Fibroblast of skin of scalp (primary cell): ENCODE data around the gene EXOSC9.
A peak's percentile ranks its signal among the peaks of the same experiment; 100 is the strongest.

Source experiments
- DNase-seq: peaks from one replicate; pipeline ENCODE4 v3.0.0-alpha.2; 2013

The EXOSC9 gene

DNA sequence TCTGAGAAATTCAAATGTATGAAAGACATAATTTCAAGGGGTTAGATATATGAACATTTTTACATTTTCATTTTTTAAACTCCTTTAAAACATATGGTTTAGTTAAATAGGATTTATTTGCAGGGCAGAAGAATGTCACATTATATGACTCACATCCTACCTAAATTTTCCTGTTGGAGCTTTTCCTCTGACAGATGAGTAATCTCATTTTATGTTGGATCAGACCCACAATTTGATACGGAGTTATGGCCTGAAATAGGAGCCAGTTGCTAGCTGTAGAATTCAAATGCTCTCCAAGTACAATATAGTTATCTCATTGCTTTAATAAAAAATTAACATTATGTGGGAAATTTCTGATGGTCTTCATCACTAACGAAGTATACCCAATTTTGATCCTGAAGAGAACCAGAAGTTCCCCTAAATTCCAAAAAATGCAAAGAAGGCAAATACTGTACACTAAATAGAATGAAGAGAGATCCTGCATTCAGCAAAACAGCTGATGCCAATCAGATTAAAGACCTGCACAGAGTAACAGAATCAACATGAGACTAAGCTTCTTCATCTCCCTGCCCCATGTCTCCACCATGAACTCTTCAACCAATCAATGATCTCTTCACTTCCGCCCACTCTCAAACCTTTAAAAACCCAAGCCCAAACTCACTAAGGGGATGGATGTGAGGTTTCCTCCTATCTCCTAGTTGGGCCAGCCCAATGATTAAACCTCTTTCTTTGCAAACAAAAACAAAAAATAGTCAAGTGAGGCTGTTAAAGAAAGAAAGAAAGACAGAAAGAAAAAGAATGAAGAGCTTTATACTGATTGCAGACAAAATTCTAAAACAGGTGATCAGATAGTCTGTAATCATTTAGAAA, 10.9 kb upstream of the EXOSC9 start:
- peak; percentile 83 for DNase-seq

DNA sequence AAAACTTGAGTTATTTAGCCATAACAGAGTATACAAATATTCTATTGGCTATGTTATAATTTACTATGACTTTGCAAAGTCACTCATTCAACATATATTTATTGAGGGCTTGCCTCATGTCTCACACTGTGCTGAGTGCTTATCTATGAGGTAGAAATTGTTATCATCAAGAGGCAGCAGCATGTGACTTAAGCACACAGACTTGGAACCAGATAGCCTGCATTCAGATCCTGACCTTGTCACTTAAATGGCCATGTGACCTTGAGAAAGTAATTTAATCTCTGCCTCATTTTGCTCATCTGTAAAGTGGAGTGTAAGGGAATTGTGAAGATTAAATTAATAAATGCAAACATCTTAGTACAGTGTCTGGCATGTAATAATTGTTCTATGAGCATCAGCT, 10.1 kb upstream of the EXOSC9 start:
- DNase-seq, result no peak

DNA sequence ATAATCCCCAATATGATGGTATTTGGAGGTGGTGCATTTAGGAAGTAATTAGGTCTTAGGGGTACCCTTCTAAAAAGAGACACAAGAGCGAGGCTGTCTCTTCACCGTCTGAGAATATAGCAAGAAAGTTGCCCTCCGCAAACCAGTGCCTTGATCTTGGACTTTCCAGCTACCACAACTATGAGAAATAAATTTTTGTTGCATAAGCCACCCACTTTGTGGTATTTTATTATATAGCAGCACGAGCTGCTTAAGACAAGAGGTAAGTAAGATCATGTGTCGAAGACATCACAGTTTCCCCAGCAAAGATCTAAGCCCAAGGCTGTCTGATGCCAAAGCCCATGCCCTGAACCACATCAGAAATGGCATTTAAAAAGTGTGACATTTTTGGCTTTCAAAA, 9.6 kb upstream of the EXOSC9 start:
- DNase-seq, result peak; percentile 88

DNA sequence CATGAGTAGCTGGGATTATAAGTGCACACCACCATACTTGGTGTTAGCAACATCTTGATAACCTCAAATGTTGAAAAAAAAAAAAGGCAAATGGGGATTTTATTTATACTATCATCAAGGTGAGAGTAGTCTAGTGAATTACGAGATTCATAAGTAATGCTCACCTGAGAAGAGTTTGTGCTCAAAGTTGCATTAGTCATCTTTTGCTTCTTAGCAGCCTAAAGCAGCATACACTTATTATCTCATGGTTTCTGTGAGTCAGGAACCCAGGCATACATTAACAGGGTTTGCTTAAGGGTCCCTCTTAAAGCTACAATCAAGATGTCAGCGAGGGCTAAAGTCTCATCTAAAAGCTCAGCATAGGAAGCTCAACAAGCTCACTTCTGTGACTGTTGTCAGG, 8.2 kb upstream of the EXOSC9 start:
- DNase-seq, result no peak

DNA sequence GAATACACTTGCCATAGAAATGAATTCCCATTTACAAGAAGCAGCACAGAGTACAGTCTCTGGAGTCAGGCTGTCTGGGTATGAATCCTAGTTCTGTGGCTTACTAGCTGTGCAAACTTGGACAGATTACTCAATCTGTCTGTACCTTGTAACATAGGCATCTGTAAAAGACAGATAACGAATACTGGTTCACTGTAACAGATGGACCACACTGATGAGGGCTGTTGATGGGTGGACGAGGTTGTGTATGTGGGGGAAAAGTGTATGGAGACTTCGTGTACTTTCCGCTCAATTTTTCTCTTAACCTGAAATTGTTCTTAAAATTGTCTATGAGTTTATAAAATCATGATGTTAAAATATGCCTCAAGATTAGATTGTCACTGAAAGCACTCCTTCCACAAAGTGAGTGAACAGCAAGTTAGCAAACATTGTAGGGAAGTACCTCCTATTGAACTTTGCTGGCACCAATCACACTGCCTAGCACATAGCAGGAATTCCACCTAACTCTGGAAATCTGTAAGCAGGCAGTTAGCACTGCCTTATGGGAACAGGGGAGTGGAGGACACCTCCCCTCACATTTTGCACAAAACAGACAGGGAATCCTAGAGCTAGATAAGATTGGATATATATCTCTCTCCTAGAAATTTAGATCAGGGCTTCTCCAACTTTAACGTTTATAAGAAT, 6.5 kb upstream of the EXOSC9 start:
- no peak for DNase-seq

DNA sequence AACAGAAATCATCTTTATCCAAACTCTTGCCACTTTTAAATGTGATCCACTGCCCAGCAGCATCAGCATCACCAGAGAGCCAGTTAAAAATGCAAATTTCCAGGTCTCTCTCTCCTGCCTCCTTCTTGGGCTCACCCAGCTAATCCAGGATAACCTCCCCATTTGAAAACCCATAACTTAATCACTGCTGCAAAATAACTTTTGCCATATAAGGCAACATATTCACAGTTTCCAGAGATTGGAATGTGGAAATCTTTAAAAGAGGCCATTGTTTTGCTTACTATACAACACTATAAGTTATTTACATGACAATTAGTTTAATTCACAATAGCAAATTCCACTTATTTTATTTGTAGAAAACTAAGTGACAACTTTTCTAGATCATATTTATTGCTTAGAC, 4.8 kb upstream of the EXOSC9 start:
- peak; percentile 53 for DNase-seq

DNA sequence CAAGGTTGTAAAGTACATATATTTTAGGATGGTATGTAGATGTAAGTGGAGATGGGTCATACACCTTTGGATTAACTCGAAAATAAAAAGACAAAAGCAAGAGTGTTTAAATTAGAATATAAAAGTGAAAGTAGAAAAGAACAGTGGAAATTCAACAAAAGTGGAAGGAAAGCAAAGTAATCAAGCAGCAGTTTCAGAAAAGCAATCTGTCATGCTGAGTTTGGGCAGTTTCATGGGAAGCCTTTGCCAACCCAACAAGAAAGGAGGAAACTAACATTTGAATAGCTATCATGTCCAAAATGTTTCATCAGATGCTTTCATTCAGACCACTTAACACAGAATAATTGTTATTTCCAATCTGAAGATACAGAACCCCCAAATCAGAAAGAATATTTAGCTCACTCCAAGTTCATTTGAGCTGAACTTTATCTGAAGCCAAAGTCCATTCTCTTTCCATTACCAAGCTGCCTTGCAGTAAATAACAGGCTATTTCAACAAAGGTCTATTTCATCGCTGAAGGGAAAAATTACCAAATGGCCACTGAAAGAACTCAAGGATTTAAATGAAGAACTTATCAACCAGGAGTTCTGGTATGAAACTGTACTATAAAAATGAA, 1.8 kb upstream of the EXOSC9 start:
- DNase-seq, result no peak

DNA sequence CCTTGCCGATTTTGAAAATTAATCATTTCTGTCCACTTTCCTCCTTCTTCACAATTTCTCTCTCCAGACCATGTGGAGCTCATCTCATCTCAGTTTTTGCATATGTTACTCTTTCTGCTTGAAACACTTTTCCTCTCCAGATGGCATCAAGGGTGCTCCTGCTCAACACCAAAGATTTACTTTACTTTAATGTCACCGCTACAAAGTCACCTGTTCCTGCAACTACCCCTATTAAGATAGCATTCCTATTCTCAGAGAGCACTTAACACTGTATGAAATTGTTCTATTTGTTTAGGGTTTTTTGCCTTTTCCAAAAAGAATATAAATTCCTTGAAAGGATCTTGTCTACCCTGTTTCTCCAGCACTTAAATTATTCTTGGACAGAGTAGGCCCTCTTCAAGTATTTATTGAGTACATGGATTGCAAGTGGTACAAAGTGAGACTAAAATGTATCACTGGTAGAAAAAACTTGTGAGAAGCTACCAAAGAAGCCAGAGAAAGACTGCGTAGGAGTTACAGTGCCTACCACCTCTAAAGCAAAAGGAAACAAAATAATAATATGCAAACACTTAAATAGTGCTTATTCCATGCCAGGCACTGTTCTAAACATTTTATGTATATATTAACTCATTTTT, 1.1 kb upstream of the EXOSC9 start:
- no peak for DNase-seq

DNA sequence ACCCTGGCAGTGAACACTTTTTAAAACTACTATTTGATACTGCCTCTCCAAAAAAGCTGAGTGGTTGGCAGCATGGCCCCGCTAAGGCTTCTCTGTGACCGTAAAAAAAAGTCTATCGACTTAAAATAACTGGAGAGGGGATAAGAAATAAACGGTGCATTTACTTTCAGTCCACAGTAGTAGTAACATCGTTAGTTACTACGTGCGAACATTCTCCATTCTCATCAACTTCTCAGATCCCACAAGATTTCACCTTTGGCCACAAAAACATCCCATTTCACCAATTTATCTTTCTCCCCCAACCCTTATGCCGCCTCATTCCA, 524 bp upstream of the EXOSC9 start:
- no peak for DNase-seq

DNA sequence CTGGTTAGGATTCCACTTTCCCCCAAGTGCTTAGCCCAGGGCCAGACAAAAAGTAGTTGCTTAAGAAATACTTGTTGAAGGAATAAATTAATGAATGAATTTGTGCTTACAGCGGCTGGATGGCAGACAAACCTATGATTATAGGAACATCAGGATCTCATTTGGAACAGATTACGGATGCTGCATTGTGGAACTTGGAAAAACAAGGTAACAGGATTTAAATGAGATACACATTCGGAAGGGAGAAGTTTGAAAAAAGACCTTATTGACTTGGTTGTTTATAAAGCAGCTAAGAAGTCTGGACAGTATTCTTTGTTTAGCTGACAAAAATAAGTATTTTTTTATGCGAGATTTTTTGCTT, 572 bp downstream of the EXOSC9 start:
- DNase-seq, result no peak

DNA sequence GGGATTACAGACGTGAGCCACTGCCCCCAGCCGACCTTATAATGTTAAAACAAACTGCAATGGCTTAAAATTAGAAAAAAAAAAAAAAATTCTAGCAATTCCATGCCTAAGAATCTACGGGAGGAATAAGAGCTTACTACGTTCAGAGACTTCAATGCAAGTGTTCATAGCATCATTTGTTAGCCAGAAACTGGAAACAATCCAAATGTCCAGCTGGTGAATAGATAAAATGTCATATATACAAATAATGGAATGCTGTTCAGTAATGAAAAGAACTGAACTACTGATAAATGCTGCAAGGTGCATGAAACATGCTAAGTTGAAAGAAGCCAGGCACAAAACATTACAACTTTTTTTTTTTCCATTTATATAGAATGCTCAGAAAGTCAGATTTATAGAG, 5.3 kb downstream of the EXOSC9 start:
- no peak for DNase-seq

DNA sequence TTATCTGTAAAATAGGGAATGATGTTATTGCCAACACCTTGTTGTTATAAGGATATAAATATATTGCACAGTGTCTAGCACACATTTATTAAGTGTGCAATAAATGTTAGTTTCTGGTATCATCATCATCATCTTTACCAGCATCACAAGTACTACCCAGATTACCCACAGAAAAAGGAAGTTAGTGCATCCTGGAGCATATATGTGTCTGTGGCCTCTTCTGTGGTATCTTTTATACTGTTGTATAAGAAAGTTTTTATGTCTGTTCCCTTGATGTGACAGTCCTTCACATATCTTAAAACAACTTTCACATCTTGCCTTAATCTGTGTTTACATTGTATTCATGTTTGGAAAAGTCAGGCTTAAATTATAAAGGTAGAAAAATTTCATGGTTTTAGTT, 10.0 kb downstream of the EXOSC9 start:
- no peak for DNase-seq

DNA sequence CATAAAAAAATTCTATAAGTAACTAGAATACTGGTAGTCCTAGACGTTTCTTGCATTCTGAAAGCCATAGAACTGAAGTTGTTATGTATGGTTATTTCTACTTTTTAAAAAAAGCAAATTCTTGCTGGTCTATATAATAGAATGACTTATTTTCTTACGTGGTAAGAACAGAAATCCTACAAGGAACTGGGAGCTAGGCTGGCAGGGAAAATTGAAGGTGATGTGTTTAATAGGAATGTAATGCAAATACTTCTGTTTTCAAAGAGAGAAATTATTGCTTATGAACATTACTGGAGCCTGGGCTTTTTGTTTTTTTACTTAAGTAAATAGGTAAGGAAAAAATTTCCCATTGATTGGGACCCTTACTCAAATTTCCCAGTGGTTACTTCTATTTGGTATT, 13.6 kb downstream of the EXOSC9 start:
- peak; percentile 39 for DNase-seq

DNA sequence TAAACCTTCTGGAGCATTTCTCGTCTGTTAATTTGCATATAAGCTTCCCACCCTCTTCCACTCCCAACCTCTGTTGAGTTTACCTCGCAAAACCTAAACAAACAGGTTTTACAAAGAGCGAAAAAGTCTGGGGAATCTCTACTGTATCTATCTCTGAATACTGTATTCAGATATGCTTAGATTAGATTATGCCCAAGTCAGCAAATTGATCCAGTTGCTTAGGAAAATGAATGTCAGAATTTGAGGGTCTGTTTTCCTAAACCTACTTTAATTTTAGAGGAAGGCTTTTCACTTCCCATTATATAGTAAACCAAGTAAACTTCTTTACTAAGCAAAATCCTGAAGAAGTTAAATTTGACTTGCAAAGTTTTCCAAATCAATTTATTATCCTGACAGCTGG, 15.9 kb downstream of the EXOSC9 start:
- no peak for DNase-seq

DNA sequence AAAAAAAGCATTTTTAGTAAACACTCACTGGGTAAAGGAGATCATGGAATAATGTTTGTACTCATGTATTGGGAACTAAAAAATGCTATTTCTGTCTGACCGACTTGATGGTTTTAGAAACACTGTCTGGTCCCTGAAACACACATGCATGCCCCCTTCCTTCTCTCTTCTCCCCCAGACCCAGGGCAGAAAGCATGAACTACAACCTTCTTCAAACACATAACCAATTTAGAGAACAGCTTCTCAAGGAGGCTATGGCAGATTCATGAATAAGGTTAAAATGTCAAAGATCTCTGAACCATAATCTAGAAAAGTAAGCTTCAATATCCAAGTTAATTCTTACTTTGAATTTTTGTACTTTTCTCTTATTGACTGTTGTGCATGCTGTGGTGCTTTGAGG, 16.6 kb downstream of the EXOSC9 start:
- DNase-seq, result no peak

DNA sequence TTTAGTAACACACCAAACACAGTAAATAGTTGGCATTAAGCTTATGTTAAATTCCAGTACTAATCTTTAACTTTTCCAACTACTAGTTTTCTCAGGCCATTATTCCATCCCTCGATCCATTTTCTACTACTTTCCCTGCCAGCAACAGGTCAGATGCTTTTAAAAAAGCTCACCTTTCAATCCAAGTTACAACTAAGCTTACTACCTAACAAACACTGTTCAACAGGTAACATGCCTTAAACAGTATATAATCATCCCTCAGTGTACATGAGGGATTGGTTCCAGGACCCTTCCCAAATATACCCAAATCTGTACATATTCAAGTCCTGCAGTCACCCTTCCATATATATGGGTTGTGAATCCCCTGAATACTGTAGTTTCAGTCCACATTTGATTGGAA, 17.1 kb downstream of the EXOSC9 start:
- no peak for DNase-seq

DNA sequence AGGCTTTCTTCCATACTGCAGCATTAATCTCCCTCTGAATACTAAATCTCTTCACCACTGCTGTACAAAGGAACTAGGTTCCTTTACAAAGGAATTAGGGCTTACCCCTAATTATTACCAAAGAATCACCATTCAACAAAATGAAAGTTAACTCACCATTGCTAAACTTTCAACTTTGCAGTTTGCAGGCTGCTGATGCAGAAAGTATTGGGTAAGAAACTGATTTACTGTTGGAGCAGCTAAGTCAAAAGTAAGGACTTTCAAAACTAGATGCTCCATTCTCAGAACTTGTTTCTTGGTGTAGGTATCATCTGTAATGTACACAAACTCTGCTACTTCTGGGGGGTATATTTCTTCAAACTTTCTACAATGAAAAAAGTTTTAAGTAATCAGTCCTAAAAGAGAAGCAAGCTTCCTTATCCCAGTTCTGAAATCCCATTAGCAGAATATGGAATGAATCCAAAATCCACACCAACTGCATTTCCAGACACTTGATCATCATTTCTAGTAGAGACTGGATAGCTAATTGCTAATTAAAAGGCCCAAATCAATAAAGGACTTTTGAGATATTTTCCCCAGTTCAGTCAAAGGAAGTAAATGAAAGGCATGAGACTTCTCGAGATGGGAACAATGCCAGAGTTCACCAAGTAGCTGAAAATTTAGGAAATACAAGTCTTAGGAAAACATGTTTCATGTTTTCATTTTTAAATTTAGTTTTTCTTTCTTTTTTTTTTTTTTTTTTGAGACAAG, 18.3 kb downstream of the EXOSC9 start:
- peak; percentile 64 for DNase-seq

DNA sequence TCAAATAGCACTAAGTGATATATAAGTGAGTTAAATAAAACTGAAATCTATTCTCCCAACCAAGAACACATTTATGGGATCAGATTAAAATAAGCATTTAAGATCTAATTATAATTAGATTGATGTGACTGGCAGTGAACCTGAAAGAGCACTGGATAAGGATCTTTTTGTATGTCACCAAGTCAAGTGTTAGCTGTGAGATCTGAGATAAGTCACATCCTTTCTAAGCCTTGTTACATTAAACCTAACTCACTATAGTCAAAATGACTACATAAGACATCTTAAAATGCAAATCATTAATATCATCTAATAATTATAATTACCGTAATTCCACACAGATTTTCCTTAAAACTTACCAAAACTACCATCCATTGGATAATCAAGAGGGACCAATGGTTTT, 20.9 kb downstream of the EXOSC9 start:
- no peak for DNase-seq

DNA sequence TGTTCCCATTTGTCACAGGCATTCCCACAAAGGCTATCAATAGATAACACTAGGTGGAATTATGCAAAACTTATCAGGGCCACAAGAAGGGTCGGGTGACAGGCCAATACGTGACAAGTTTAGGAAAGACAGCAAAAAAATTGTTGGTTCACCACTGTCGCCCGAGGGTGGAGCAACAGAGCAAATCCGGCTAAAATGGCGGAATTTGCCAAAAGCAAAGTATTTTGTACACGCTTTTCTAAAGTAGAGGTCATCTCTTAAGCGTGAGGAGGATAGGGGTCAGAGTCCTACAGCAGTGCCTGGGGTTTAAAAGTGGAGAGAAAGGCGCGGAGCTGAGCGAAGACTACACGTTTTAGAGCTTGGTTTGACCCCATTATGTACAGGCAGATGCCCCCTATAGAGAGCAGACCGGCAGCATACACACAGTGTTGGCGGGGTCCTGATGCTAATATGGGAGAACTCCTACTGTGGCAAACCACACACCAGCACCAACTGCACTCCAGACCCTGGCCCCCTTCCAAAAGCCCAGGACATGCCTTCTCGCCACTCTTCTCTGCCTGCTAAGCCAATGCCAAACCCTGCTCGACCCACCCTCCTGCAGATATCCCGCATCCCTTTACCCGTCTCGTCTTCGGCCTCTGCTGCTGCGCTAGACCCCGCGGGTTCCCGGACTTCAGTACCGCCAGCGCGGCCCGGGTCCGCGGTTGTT, 21.8 kb downstream of the EXOSC9 start:
- DNase-seq, result peak; percentile 49

DNA sequence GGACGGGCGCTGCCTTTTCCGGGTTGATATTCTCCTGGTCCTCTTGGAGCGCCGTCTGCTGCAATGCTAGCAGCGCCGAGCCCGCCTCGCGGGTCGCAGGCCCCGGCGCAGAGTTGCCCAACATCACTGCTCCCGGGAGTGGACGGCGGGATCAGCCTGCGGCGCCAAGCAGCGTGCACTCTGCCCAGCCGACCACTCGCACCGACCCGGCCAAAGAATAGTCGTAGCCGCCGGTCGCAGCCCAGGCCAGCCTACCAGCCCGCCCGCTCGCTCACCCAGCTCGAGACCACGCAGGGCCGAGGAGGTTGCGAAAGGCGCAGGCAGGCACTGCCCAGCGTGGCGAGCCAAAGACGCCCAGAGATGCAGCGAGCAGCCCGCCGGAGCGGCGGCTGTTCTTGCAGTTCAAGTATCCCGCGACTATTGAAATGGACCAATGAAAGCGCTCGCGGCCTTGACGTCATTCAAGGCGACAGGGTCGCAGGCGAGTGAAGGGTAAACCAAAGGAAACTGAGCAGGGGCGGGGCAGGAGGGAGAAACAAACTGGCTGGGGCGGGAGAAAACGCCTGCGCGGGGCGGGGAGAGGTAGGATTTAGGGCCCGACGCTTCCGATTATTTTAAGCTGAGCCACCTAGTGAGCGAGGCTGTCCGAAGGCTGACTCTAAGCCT, 22.5 kb downstream of the EXOSC9 start, which contains the start of gene CCNA2:
TSS of gene CCNA2 (minus strand) at position 379 of the 666 bp plus-strand sequence. CDS start at position 124, 255 bp downstream.
- peak; percentile 97 for DNase-seq

DNA sequence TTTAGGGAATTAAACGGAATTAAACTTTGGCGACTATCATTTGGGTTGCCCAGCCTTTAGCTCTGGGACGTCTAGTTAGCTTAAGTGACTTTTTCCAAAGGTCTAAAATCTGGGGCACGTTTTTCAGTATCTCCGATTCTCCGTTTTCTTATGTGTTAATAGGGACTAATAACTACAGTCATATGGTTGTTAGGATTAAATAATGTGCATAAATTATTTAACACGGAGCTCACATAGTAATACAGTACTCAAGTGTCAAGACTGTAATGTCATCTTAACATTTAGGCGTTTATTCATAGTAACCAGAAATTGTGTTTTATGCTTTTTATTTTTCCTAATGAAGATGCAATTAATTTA, 23.0 kb downstream of the EXOSC9 start:
- DNase-seq, result no peak

DNA sequence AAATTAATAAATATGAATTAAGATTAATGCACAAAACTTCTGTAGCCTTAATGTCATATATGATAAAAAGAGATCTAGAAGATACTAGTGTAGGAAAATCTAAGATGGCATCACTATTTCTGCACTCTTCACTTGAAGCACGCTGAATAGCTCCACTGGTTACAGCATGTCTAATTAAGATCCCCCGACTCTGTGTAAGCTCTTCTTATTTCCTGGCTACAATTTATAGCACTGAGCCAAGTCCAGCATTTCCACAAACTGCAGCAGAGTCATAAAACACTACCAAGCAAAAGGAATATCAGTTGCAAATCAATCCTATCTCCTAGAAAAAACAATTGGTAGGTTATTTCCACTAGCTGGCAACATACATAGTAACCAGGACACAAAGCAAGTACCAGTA, 23.8 kb downstream of the EXOSC9 start:
- no peak for DNase-seq
